ENCODE results near the gene GHDC.
"Not testable (repeated sequence)": the region's sequence is repeated elsewhere in the genome, so short reads cannot be mapped to it uniquely, and the experiment has no call there.

The GHDC gene

GRCh38 chr17:42143138-42143537 lies 51.2 kb downstream of the GHDC start:
- DNase-seq = not testable (repeated sequence)

- no peak for DNase-seq
Measured at GRCh38 chr17:42142371-42142896, 51.9 kb downstream of the GHDC start.

GRCh38 chr17:42141382-42141781 lies 52.9 kb downstream of the GHDC start:
- DNase-seq = no peak

DNA sequence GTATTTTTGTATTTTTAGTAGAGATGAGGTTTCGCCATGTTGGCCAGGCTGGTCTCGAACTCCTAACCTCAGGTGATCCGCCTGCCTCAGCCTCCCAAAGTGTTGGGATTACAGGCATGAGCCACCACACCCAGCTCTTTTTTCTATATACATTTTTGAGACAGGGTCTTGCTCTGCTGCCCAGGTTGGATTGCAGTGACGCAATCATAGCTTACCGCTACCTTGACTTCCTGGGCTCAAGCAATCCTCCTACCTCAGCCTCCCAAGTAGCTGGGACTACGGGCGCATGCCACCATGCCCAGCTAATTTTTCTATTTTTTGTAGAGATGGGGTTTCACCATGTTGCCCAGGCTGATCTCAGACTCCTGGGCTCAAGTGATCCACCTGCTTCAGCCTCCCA lies 53.6 kb downstream of the GHDC start:
- not testable (repeated sequence) for DNase-seq
